Natural killer cell (primary cell): ENCODE results near the gene MYO1D. TPM values are rescaled to one million over a fixed set of nuclear protein-coding genes. Genes with fewer than 3 reads are reported as not detected.

Experiments
- ATAC-seq, 3 donors: fragments of 150-1000 bp in 2 of 3; fragments of 200-7000 bp in 1 of 3; cut with Tn5 transposase; 1 replicate in 1 of 3; 2 replicates in 2 of 3; pipeline ENCODE4 v1.10.0; 2021; ENCODE audit warnings: mild to moderate bottlenecking in 2 of 3, moderate library complexity in 2 of 3
- DNase-seq, 2 donors: peaks; one replicate each; pipeline versions ENCODE4 v3.0.0 to v3.0.0-alpha.2; 2013 to 2021; ENCODE audit warnings: mixed read lengths in 1 of 2
- H3K27ac ChIP-seq: one replicate; pipeline ENCODE4 v1.5.1; 2013; ENCODE audit warnings: mild to moderate bottlenecking, low read length
- H3K27me3 ChIP-seq: one replicate; pipeline ENCODE4 v1.6.1; 2013; ENCODE audit warnings: low read length; ENCODE audit not compliant: control insufficient read depth, insufficient read depth
- H3K36me3 ChIP-seq: one replicate; pipeline ENCODE4 v1.6.1; 2013; ENCODE audit warnings: low read length; ENCODE audit not compliant: control insufficient read depth, insufficient read depth
- H3K4me1 ChIP-seq: one replicate; pipeline ENCODE4 v1.6.1; 2013; ENCODE audit warnings: low read length; ENCODE audit not compliant: control insufficient read depth, insufficient read depth
- H3K4me3 ChIP-seq: one replicate; pipeline ENCODE4 v1.5.1; 2013; ENCODE audit warnings: low read length
- H3K9me3 ChIP-seq: one replicate; pipeline ENCODE4 v1.6.1; 2013; ENCODE audit warnings: low read length; ENCODE audit not compliant: control insufficient read depth, insufficient read depth
- H3K27ac Mint-ChIP-seq, 2 donors: one replicate each; pipeline ENCODE4 v1.8.0; 2022; ENCODE audit warnings: mild to moderate bottlenecking in 2 of 2, mixed read lengths in 2 of 2, moderate library complexity in 1 of 2
- H3K27me3 Mint-ChIP-seq, 2 donors: one replicate each; pipeline ENCODE4 v1.8.0; 2022; ENCODE audit warnings: low read depth in 2 of 2, mixed read lengths in 2 of 2
- H3K36me3 Mint-ChIP-seq: one replicate; pipeline ENCODE4 v1.8.0; 2022; ENCODE audit warnings: mixed read lengths
- H3K4me1 Mint-ChIP-seq, 2 donors: one replicate each; pipeline ENCODE4 v1.8.0; 2022; ENCODE audit warnings: mixed read lengths in 2 of 2
- H3K4me3 Mint-ChIP-seq: one replicate; pipeline ENCODE4 v1.8.0; 2022; ENCODE audit warnings: mild to moderate bottlenecking, moderate library complexity, mixed read lengths
- H3K9me3 Mint-ChIP-seq, 2 donors: one replicate each; pipeline ENCODE4 v1.8.0; 2022; ENCODE audit warnings: mixed read lengths in 2 of 2
- WGBS: methylation state at CpG from one replicate; pipeline ENCODE4 v1.1.7; 2013; ENCODE audit warnings: missing lambda C conversion rate; ENCODE audit not compliant: insufficient coverage; 5-methylcytosine and 5-hydroxymethylcytosine counted together
- intact Hi-C: fragments of 100-400 bp; cut with micrococcal nuclease; formaldehyde crosslinking; loops from one replicate; pipeline ENCODE4 v1.14.2; 2022
- total RNA-seq, 4 donors: library from RNA; stranded (reverse); fragments of 120-200 nt in 1 of 4; gene quantifications; one replicate each; pipeline versions ENCODE4 v1.2.3 to v1.2.4, GENCODE V29; 2013 to 2022
- TF ChIP-seq, protein P1 (sequence below): fragments of 200-600 bp; IDR thresholded peaks from one replicate; pipeline ENCODE4 v1.8.0; 2022; ENCODE audit warnings: antibody characterized with exemption

Gene MYO1D
- total RNA-seq, 3 donors from 2014 or later (not counting 1 experiment from before 2014, with no cell fraction given) = 6.8 to 20.2 (median 10.5) TPM

DNA sequence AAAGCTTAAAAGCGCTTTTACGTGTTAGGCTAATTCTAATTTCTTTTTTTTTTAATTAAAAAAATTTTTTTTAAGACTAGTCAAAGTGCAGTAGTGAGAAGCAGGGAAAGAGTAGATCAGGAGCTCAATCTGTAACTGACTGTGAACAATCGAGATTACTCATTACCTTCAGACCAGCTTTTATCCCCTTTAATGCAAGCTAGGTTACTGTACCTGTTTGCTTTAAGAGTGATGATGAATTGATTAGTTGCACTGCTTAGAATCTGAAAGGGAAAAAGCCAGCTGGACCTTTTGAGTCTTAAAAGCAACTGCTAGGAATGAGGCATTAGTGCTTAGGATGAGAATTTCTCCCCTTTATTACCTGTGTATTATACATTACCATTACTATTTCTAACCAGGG lies 413.6 kb downstream of the MYO1D start:
- intact Hi-C loops = loop anchor here (2.0 kb wide), 1 partner anchor 211 kb away; no protein-coding TSS in a partner anchor
- peaks cover 51% of the 10 kb centered on the region for H3K36me3 ChIP-seq
- 100% methylated on average over 1 of the region's 3 CpGs for WGBS
- H3K9me3 Mint-ChIP-seq = no peaks in the 10 kb centered on the region
- peaks cover 13% of the 10 kb centered on the region for H3K36me3 Mint-ChIP-seq
- ATAC-seq = no peak
- no peak overlapping the region for H3K27ac ChIP-seq
- DNase-seq = no peak
- TF ChIP-seq, protein P1, sequence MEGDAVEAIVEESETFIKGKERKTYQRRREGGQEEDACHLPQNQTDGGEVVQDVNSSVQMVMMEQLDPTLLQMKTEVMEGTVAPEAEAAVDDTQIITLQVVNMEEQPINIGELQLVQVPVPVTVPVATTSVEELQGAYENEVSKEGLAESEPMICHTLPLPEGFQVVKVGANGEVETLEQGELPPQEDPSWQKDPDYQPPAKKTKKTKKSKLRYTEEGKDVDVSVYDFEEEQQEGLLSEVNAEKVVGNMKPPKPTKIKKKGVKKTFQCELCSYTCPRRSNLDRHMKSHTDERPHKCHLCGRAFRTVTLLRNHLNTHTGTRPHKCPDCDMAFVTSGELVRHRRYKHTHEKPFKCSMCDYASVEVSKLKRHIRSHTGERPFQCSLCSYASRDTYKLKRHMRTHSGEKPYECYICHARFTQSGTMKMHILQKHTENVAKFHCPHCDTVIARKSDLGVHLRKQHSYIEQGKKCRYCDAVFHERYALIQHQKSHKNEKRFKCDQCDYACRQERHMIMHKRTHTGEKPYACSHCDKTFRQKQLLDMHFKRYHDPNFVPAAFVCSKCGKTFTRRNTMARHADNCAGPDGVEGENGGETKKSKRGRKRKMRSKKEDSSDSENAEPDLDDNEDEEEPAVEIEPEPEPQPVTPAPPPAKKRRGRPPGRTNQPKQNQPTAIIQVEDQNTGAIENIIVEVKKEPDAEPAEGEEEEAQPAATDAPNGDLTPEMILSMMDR = no peak
- H3K4me1 ChIP-seq = no peaks in the 10 kb centered on the region
- H3K27me3 Mint-ChIP-seq = no peaks in the 10 kb centered on the region
- H3K27me3 ChIP-seq = no peaks in the 10 kb centered on the region
- peaks cover 15 to 23% of the 10 kb centered on the region in 2 donors for H3K4me1 Mint-ChIP-seq
- H3K4me3 ChIP-seq = no peak overlapping the region
- no peak overlapping the region for H3K27ac Mint-ChIP-seq
- H3K4me3 Mint-ChIP-seq = no peak overlapping the region
- no peaks in the 10 kb centered on the region for H3K9me3 ChIP-seq

DNA sequence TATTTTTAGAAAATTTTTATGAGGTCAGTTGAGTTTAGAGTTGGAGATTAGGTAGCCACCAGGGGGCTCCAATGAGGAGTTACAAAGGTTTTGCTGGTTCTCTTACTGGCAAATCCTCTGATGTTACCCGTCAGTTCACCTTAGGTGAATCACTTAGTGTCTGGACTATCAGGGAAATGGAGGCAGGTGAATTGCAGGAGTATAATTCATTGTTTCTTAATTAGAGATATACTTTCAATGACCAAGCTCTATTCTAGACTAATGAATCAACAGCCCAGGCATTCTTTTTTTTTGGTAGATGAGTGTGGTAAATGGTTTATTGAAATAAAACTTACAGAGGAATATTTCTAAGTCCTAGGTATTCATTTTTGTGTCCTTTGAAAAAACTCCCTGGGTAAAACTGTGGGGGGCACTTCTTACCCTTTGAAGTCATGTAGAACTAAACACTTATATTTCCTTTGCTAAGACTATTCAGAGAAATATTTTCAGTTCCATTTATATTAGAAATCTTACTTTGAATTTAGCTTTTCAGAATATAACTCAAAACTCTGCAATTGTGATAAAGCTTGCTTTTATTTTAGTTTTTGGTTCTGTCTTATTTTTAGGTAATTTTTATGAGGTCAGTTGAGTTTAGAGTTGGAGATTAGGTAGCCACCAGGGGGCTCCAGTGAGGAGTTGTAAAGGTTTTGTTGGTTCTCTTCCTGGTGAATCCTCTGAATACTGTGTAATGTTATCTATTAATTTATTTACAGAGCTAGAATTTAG lies 414.9 kb downstream of the MYO1D start:
- Histone ChIP-seq H3K36me3 (peaks cover 49% of the 10 kb centered on the region), H3K4me3 (no peak overlapping the region), H3K4me1 (no peaks in the 10 kb centered on the region), H3K9me3 (no peaks in the 10 kb centered on the region), H3K27me3 (no peaks in the 10 kb centered on the region), H3K27ac (no peak overlapping the region)
- no CpG with 5 or more reads among the region's 1 CpG for WGBS
- ATAC-seq (peak; percentile 71 to 94 (median 83)), DNase-seq (peak; percentile 52 to 84)
- Mint-ChIP-seq H3K4me1 (peaks cover 21 to 22% of the 10 kb centered on the region in 2 donors), H3K27me3 (no peaks in the 10 kb centered on the region), H3K4me3 (no peak overlapping the region), H3K9me3 (no peaks in the 10 kb centered on the region), H3K27ac (peak overlapping the region; percentile 13 to 56), H3K36me3 (peaks cover 11% of the 10 kb centered on the region)
- intact Hi-C loops = loop anchor here (1.0 to 2.0 kb wide), 3 partner anchors 147 to 293 kb away; no protein-coding TSS in a partner anchor
- TF ChIP-seq, protein P1 = peak; percentile 77

DNA sequence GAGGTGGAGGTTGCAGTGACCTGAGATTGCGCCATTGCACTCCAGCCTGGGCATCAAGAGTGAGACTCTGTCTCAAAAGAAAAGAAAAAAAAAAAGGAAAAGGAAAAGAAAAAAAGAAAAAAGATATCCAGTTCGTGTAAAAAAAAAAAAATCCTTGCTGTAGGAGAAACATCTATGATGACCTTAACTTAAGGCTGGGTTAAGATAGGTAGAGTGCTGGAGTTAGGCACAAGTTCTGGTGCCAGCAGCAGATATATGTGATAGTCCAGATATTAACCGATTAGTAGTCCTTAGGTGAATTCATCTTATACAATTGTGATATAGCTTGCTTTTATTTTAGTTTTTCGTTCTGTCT lies 415.4 kb downstream of the MYO1D start:
- no peaks in the 10 kb centered on the region for H3K9me3 Mint-ChIP-seq
- TF ChIP-seq, protein P1 = no peak
- Histone ChIP-seq H3K9me3 (no peaks in the 10 kb centered on the region), H3K27me3 (no peaks in the 10 kb centered on the region), H3K36me3 (peaks cover 46% of the 10 kb centered on the region), H3K4me1 (no peaks in the 10 kb centered on the region), H3K4me3 (no peak overlapping the region), H3K27ac (no peak overlapping the region)
- H3K4me3 Mint-ChIP-seq = no peak overlapping the region
- H3K36me3 Mint-ChIP-seq = peaks cover 11% of the 10 kb centered on the region
- ATAC-seq = peak in 2 of 3 donors; percentile 30 to 33
- peaks cover 21 to 22% of the 10 kb centered on the region in 2 donors for H3K4me1 Mint-ChIP-seq
- intact Hi-C loops = loop anchor here (1.0 kb wide), 1 partner anchor 148 kb away; no protein-coding TSS in a partner anchor
- H3K27ac Mint-ChIP-seq = peak overlapping the region; percentile 13 to 56
- no peaks in the 10 kb centered on the region for H3K27me3 Mint-ChIP-seq
- no peak for DNase-seq
- WGBS = 64% methylated on average over 4 of the region's 4 CpGs
